Activated CD4-positive, alpha-beta T cell treated with anti-CD3 and anti-CD28 coated beads, Interleukin-2, amount 50 U/mL, for 4 hours (primary cell): ENCODE measurements around the gene THAP12.
"Not testable (repeated sequence)": the region's sequence is repeated elsewhere in the genome, so short reads cannot be mapped to it uniquely, and the experiment has no call there.

Experiments used
- DNase-seq, 2 experiments: peaks; one replicate each; pipeline ENCODE4 v3.0.0-alpha.2; 2020

The THAP12 gene, protein sequence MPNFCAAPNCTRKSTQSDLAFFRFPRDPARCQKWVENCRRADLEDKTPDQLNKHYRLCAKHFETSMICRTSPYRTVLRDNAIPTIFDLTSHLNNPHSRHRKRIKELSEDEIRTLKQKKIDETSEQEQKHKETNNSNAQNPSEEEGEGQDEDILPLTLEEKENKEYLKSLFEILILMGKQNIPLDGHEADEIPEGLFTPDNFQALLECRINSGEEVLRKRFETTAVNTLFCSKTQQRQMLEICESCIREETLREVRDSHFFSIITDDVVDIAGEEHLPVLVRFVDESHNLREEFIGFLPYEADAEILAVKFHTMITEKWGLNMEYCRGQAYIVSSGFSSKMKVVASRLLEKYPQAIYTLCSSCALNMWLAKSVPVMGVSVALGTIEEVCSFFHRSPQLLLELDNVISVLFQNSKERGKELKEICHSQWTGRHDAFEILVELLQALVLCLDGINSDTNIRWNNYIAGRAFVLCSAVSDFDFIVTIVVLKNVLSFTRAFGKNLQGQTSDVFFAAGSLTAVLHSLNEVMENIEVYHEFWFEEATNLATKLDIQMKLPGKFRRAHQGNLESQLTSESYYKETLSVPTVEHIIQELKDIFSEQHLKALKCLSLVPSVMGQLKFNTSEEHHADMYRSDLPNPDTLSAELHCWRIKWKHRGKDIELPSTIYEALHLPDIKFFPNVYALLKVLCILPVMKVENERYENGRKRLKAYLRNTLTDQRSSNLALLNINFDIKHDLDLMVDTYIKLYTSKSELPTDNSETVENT

DNA sequence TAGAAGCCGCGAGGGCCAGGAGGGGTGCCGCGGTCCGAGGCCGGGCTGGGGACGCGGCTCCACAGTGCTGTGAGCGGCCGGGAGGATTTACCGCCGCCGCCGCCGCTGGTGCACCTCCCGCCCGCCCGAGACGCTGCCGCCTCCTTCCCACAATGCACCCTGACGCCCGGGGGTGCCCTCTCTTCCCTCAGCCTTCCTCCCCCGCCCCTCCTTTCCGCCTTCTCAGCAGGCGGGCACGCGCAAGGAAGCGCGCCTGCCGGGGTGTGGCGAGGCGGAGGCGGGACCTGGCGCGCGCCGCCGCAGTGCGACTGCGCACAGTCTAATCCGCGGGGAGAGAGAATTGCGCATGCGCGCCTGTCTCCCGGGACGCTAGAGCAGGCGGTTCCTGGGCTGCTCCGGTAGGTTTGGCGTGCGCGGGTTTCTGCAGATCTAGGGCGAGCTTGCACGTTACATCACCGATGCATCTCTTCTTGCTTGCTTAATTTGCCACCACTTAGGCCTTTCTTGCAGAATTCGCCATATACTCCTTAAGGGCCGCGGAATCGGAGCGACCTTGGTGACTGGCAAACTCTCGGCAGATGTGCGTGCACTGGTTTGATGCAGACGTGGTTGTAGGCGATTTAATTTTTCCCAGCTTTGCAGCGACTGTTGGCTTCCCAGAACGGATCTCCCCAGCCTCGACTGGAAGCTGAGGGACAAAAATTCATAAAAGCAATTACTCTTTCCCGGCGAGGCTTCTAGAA lies at the start of gene THAP12, which contains the start of gene GVQW3:
Gene THAP12 (minus strand): TSS at position 156 of the 743 bp plus-strand sequence. CDS start 296 bp downstream, outside the sequence.
Gene GVQW3 (plus strand): TSS at position 347 of the 743 bp plus-strand sequence. CDS start 506 bp downstream, outside the sequence.
- peak; percentile 94 to 96 for DNase-seq

DNA sequence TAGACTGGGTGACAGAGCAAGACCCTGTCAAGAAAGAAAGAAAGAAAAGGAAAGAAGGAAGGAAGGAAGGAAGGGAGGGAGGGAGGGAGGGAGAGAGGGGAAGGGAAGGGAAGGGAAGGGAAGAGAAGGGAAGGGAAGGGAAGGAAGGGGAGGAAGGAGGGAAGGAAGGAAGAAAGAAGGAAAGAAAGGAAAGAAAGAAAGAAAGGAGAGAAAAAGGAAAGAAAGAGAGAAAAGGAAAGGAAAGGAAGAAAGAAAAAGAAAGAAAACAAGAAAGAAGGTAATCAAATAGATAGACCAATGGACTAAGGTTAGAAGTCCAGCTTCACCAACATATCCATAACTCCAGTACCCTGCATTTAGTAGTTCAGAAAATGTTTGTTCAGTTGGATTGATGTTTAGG lies 45.7 kb upstream of the THAP12 start:
- no peak for DNase-seq

- DNase-seq = no peak
Measured at GRCh38 chr11:76424891-76425290, 44.0 kb upstream of the THAP12 start.

DNA sequence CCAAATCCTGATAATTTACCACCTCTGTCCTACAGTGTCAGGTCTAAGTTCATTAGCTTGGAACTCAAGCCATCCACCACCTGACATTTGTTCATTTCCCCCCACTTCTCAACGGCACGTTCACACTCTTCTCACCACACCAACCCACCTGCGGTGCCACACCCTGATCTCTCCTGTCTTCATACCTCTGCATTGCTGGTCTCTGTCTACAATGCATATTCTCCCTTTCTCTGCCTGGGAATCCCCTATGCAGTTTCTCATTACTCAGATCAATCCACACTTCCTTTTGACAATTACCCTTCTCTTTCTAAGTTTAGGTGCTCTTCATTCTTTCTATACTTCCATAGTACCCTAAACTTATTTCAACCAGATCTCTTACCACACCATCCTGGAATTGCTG lies 43.4 kb upstream of the THAP12 start:
- no peak for DNase-seq

GRCh38 chr11:76419896-76420295 lies 39.0 kb upstream of the THAP12 start:
- DNase-seq = no peak

DNA sequence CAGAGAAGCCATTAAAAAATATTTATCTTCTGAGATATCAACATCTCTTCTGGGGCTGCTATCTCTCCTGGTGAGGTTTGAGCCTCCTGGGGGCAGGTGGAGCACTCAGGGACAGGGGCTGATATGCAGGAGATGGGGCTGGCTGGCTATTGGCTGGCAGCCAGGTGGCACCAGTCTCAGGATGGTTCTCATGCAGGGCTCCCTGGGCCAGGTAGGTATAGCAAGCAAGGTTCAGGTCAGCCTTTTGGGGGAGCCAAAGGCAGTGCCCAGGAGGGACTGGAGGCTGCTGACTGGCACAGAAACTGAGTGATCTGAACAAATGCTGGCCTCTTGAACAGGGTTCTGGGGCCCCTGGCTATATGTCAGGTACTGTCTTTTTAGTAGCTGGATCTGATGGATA lies 34.1 kb upstream of the THAP12 start:
- DNase-seq = no peak

DNA sequence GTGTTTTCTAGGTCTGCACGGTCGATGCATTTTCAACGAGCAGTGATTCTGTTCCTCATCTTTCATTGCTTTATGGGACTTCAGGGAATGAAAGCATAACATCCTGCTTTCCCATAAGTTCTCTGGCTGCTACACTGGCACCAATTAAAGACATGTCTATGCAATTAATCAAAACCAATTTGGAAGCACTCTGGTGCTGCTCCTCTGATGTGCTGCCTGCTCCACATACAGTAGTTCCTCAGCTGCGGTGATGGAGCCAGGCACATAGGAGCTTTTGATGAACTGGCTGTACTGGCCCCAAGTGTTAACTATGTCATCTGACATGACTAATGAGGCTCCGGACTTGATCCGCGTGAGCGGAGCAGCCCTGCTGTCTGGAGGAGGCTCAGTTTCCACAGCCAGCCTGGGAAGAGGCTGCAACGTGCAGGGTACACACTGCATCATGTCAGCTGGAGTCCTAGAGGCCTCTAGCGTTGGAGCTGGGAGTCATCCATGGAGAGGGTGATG lies 30.0 kb upstream of the THAP12 start:
- DNase-seq = no peak

DNA sequence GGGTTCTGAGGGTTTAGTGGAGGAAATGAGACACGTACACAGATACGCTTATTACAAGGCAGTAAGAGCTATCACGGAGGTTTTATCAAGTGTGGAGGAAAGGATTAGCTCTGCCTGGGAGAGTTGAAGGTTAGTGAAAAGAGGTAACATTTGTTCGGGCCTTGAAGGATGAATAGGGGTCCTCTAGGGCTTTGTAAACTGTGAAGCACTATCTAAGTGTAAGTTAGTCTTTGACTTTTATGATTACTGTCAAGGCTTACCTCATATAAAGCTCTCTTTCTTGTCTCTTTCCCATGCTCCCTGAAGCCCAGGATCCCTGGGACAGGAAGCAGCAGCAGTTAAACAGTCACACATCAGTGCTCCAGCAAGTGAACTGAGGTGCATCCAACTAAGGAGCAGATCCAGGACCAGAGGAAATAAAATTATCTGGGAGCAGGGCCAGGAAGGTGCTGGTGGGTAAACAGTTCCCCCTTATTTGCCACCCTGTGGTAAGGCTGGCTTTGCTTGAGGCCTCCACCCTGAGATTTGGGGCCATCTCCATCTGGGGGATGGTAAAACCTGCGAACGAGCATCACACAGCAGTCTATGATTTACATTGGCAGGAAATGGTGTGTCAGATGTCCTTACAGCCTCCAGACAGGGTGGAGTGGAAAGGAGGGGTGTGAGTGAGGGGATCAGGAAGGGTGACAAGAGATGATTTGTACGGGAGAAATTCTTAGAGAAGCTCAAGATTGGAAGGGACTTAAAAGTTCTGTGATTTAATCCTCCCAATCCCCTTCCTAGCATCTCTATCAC lies 27.4 kb upstream of the THAP12 start:
- no peak for DNase-seq

DNA sequence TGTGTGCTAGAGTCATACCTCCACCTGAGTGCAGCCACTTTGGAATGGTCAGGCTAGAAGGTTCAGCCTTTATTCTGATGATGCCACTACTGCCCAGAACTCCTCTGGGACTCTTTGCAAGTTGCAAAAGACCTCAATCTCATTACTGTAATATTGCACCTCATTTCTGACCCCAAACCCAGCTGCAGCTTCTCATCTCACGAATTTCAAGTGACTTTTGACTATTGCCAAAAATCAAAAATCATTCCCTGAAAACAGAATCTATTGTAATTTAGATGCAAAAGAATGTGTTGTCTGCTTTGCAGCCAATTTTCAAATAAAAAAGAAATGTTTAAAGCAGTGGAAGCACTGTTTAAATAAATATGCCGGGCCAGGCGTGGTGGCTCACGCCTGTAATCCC lies 25.4 kb upstream of the THAP12 start:
- no peak for DNase-seq

- DNase-seq = not testable (repeated sequence)
Measured at GRCh38 chr11:76401484-76401883, 20.6 kb upstream of the THAP12 start.

GRCh38 chr11:76400967-76401366 lies 20.0 kb upstream of the THAP12 start:
- DNase-seq = no peak

DNA sequence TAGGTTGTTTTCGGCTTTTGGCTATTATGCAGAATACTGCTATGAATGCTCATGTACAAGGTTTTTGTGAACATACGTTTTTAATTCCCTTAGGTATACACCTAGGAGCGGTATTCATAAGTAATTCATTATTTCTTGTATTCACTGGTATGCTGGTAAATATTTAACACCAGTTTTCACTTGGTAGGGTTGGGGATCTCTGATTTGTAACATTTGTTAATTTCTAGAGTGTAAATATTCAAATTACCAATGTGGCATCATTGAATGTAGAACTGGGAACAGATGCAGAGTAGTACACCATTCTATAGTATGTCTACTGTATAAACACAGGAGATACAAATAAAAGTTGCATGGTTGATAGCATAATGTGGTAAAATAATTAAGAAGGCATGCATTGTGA lies 16.5 kb upstream of the THAP12 start:
- DNase-seq = no peak

DNA sequence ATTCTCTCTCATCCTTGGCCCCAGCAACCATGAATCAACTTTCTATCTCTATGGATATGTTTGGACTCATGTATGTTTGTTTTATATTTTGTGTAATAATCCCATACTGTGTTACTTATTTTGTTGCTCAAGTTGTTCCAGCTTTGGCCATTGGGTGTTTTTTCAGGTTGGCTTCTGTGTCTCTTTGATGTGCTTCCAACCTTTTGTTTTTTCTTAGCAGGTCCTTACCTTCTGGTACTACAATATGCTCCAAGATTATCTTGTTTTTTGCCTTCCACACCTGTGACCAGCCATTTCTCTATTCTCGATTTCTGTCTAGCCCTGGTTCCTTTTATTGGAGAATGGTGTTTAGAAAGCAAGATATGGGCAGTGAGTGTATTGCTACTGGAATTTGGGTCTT lies 14.4 kb upstream of the THAP12 start:
- DNase-seq = no peak

DNA sequence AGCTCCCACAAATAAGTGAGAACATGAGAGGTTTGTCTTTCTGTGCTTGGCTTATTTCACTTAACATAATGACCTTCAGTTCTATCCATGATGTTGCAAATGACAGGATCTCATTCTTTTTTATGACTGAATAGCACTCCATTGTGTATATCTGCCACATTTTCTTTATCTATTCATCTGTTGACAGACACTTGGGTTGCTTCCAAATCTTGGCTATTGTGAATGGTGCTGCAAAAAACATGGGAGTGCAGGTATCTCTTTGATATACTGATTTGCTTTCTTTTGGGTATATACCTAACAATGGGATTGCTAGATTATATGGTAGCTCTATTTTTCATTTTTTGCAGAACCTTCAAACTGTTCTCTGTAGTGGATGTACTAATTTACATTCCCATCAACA lies 13.5 kb upstream of the THAP12 start:
- no peak for DNase-seq

- DNase-seq = no peak
Measured at GRCh38 chr11:76392870-76393269, 11.9 kb upstream of the THAP12 start.

DNA sequence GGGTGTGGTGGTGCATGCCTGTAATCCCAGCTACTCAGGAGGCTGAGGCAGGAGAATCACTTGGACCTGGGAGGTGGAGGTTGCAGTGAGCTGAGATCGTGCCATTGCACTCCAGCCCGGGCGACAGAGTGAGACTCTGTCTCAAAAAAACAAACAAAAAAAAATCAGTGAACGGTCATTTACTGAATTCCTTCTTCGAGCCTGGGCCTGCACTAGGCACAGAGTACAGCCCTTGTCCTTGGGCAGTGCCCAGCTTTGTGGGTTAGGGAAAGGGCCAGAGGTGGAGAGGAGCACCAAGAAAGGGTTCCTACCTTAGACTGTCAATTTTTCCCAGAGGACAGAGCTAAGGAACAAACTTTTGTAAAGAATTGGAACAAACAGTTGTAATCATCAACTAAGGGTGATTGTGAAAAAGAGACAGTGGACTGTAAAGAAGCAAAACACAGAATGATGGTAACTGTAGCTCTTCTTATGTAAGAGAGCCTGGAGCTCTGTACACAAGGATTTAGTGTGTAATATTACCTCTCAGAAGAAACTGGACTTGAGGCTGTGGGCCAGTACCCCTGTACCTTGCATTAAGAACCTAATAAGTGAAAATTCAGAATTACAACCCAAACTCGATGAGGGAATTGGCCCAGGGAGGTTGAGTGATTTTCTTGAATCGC lies 11.0 kb upstream of the THAP12 start:
- DNase-seq = no peak

DNA sequence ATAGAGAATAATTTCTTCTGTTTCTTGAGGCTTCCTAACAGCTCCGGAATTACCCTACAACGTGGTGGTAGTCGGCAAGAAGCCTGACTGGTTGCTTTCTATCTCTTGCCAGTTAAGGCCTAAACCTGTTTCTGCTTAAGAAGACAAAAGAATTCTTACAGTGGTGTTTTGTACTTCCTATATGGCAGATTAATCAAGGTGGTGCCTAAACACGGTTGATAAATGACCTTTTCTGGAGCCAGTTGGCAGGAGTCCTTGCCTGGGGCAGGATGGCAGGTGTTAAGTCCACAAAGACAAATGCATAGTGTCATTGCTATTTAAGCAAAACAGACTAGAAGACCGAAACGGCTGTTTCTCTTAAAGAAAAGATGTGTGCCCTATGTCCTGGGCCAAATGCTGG lies 10.1 kb upstream of the THAP12 start:
- DNase-seq = no peak

- no peak for DNase-seq
Measured at GRCh38 chr11:76388408-76388807, 7.5 kb upstream of the THAP12 start.

DNA sequence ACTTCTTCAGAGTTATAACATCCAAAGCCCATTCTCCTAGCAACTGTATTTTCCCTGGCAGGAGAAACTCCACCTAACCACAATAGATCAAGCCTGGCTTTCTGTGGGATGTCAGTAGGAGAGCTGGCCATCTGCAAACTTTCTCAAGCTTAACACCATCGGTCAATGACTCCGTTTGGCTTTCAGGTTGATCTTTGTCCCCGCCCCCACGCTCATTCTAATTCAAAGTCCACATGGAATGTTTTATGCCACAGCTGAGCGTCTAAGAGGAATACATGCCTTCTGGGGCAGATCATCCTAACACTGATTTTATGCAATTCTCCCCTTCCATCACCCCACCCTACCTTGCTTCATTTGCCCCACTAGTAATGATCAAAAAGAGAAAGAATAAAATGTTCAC lies 5.0 kb upstream of the THAP12 start:
- DNase-seq = no peak

DNA sequence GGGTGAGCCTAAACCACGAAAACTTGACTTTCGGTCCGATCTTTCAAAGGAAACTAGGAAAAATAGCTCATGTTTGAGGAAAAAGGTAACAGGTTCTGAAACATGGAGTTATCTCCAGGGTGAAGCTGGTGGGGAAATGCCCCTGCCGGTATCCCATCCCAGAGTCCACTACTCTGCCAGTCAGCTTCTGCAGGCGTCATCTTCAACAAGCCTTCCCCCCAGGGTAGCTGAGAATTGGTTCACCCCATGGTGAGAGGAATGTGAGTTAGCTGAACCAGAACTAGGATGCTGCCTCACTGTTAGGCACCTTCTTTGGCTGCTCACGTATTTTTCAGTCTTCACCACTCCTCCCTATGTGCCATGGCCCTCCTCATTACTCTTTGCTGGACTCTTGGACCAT lies 1.3 kb upstream of the THAP12 start:
- DNase-seq = no peak

- DNase-seq = peak; percentile 35 to 40
Measured at GRCh38 chr11:76380159-76380976, 564 bp downstream of the THAP12 start.
